HepG2 (cell line): ENCODE results near the gene DLEC1. TPM values are rescaled to one million over a fixed set of nuclear protein-coding genes. Genes with fewer than 3 reads are reported as not detected.

Experiments
- ARNTL ChIP-seq: sonication (generic); formaldehyde crosslinking; IDR thresholded peaks from 2 replicates; pipeline ENCODE4 v1.4.0; 2020; ENCODE audit warnings: mild to moderate bottlenecking, missing genetic modification reagents
- ATF1 ChIP-seq: IDR thresholded peaks from 2 replicates; pipeline ENCODE4 v1.6.1; 2016; ENCODE audit warnings: mild to moderate bottlenecking, control low read depth
- BCL3 ChIP-seq: sonication (generic); formaldehyde crosslinking; IDR thresholded peaks from 2 replicates; pipeline ENCODE4 v1.5.1; 2020; ENCODE audit warnings: mild to moderate bottlenecking, missing genetic modification reagents, moderate library complexity
- CCDC6 ChIP-seq: sonication (generic); formaldehyde crosslinking; IDR thresholded peaks from 2 replicates; pipeline ENCODE4 v1.8.1; 2022; ENCODE audit warnings: mild to moderate bottlenecking, missing genetic modification reagents, moderate library complexity
- FOXK2 ChIP-seq: fragments of 450-650 bp; IDR thresholded peaks from 2 replicates; pipeline ENCODE4 v1.6.1; 2016
- KLF12 ChIP-seq: sonication (generic); formaldehyde crosslinking; IDR thresholded peaks from 2 replicates; pipeline ENCODE4 v1.4.0; 2020; ENCODE audit warnings: missing genetic modification reagents, borderline replicate concordance
- KMT2B ChIP-seq: IDR thresholded peaks from 2 replicates; pipeline ENCODE4 v1.6.1; 2016; ENCODE audit warnings: missing genetic modification reagents, missing compliant biosample characterization
- MEIS2 ChIP-seq: sonication (generic); formaldehyde crosslinking; IDR thresholded peaks from 2 replicates; pipeline ENCODE4 v1.9.0; 2021; ENCODE audit warnings: mild to moderate bottlenecking, missing genetic modification reagents
- PHF21A ChIP-seq: sonication (generic); formaldehyde crosslinking; IDR thresholded peaks from 2 replicates; pipeline ENCODE4 v1.5.0; 2020; ENCODE audit warnings: mild to moderate bottlenecking, missing genetic modification reagents
- RORA ChIP-seq: sonication (generic); formaldehyde crosslinking; IDR thresholded peaks from 2 replicates; pipeline ENCODE4 v1.5.0; 2020; ENCODE audit warnings: mild to moderate bottlenecking, missing genetic modification reagents, moderate library complexity
- SP1 ChIP-seq, 2 experiments: fragments of 450-650 bp in 1 of 2; sonication (generic) in 1 of 2; formaldehyde crosslinking in 1 of 2; IDR thresholded peaks; 2 replicates each; pipeline versions ENCODE4 v1.4.0 to v1.6.1; 2016 to 2020; ENCODE audit warnings: missing genetic modification reagents in 1 of 2
- SP4 ChIP-seq: sonication (generic); formaldehyde crosslinking; IDR thresholded peaks from 2 replicates; pipeline ENCODE4 v1.8.1; 2023; ENCODE audit warnings: mild to moderate bottlenecking, missing genetic modification reagents
- SRSF4 ChIP-seq: fragments of 200-400 bp; formaldehyde crosslinking; IDR thresholded peaks from one replicate; pipeline ENCODE4 v1.6.1; 2018; ENCODE audit warnings: mild to moderate bottlenecking, low read depth, low read length, moderate library complexity; ENCODE audit not compliant: poor library complexity, severe bottlenecking
- TARDBP ChIP-seq: sonication (generic); formaldehyde crosslinking; IDR thresholded peaks from 2 replicates; pipeline ENCODE4 v1.8.0; 2022; ENCODE audit warnings: mild to moderate bottlenecking, missing genetic modification reagents
- TBX3 ChIP-seq: fragments of 450-650 bp; IDR thresholded peaks from 2 replicates; pipeline ENCODE4 v1.6.1; 2017; ENCODE audit warnings: antibody characterized with exemption, mild to moderate bottlenecking, inconsistent platforms, borderline replicate concordance
- ZEB1 ChIP-seq: IDR thresholded peaks from 2 replicates; pipeline ENCODE4 v1.6.1; 2012; ENCODE audit warnings: mild to moderate bottlenecking, low read depth, inconsistent platforms; ENCODE audit not compliant: insufficient replicate concordance
- ZNF160 ChIP-seq: sonication (generic); formaldehyde crosslinking; IDR thresholded peaks from 2 replicates; pipeline ENCODE4 v1.8.0; 2022; ENCODE audit warnings: mild to moderate bottlenecking, inconsistent platforms, missing genetic modification reagents
- ZNF224 ChIP-seq: sonication (generic); formaldehyde crosslinking; IDR thresholded peaks from 2 replicates; pipeline ENCODE4 v1.5.0; 2020; ENCODE audit warnings: mild to moderate bottlenecking, missing genetic modification reagents
- ZNF33B ChIP-seq: sonication (generic); formaldehyde crosslinking; IDR thresholded peaks from 2 replicates; pipeline ENCODE4 v1.5.1; 2020; ENCODE audit warnings: mild to moderate bottlenecking, missing genetic modification reagents
- ZNF343 ChIP-seq: sonication (generic); formaldehyde crosslinking; IDR thresholded peaks from 2 replicates; pipeline ENCODE4 v1.4.0; 2020; ENCODE audit warnings: mild to moderate bottlenecking, missing genetic modification reagents
- ZNF777 ChIP-seq: sonication (generic); formaldehyde crosslinking; IDR thresholded peaks from 2 replicates; pipeline ENCODE4 v1.4.0; 2020; ENCODE audit warnings: missing genetic modification reagents
- polyA plus RNA-seq, 8 experiments: library from polyadenylated mRNA; depleted of rRNA in 3 of 8; stranded (reverse) in 7 of 8; unstranded in 1 of 8; fragments of >200 nt; fragmentation: Illumina TruSeq in 4 of 8; extraction: Trizol in 4 of 8; gene quantifications; 2 replicates each; pipeline versions ENCODE4 v1.2.1 to v1.2.3, GENCODE V29; 2011 to 2016; ENCODE audit warnings: low read depth in 4 of 8, missing spikeins in 1 of 8, mixed read lengths in 1 of 8; ENCODE audit not compliant: insufficient read depth in 1 of 8
- total RNA-seq, 5 experiments: library from RNA; depleted of rRNA; stranded (reverse); fragments of >200 nt; fragmentation: Illumina TruSeq; extraction: Trizol; gene quantifications; 2 replicates each; pipeline ENCODE4 v1.2.3, GENCODE V29; 2016; ENCODE audit warnings: low read depth in 1 of 5
- TF ChIP-seq, protein P1 (sequence below): IDR thresholded peaks from 2 replicates; pipeline ENCODE4 v1.6.1; 2016; ENCODE audit warnings: low read depth
- TF ChIP-seq, protein P2 (sequence below), 2 experiments: sonication (generic) in 1 of 2; formaldehyde crosslinking in 1 of 2; IDR thresholded peaks; 2 replicates each; pipeline versions ENCODE4 v1.5.1 to v1.6.1; 2011 to 2020; ENCODE audit warnings: borderline replicate concordance in 1 of 2, low read depth in 1 of 2, low read length in 1 of 2, mild to moderate bottlenecking in 1 of 2, missing genetic modification reagents in 1 of 2, moderate library complexity in 1 of 2

Gene DLEC1
- total and polyA plus RNA-seq, 2 of the 13 experiments (the other 11 are each of a cell fraction or from before 2014, with no cell fraction given), result 0.09 TPM; not detected in 1

DNA sequence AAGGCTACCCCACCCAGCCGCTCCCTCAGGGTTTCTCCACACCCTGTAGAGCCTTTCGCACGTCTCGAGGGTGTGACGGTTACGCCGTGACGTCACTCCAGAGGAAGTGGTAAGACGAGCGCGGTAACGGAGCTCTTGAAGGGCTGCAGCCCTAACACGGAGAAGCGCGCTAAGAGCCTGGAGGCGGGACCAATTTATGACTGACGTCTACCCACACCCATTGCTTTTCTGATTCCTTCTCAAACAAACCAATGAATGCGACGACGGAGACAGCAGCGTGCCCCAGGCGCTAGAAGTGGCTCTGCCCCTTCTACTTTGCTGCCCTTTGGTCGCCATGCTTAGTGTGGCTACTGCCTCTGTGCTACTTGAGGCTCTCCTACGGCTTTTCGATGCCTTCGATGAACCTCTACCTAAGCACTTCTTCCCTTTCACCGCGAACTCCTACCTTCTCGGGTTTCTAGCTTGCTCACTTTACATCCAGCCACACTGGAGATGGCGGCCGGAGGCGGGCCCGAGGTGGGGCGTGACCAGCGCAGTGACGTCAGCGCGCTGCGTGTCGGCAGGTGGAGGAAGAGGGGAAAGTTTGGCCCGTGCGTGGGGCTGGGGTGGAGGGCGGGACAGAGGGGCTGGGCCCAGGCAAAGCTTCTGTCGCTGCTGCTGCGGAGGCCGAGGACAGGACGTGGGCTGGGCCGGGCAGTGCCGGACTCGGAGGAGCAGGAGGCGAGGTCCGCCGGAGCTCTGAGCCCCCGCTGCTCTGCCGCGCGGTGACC is 126.1 kb downstream of the DLEC1 start, which contains the start of gene OXSR1 (continued):
- 0 out of 2 replicates have a peak, but pooled peaks have one; percentile 13 for TF ChIP-seq ZNF160
- TF ChIP-seq ZNF777, result peak; percentile 36; the same call in 1 of the 2 replicates
- TF ChIP-seq, protein P1, sequence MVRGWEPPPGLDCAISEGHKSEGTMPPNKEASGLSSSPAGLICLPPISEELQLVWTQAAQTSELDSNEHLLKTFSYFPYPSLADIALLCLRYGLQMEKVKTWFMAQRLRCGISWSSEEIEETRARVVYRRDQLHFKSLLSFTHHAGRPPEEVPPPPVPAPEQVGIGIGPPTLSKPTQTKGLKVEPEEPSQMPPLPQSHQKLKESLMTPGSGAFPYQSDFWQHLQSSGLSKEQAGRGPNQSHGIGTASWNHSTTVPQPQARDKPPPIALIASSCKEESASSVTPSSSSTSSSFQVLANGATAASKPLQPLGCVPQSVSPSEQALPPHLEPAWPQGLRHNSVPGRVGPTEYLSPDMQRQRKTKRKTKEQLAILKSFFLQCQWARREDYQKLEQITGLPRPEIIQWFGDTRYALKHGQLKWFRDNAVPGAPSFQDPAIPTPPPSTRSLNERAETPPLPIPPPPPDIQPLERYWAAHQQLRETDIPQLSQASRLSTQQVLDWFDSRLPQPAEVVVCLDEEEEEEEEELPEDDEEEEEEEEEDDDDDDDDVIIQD (CRISPR knock-in tag), result 0 out of 2 replicates have a peak, but pooled peaks have one; percentile 51
- TF ChIP-seq KMT2B, result peak; percentile 71
- TF ChIP-seq PHF21A (CRISPR knock-in tag), result peak; percentile 44; the same call in 1 of the 2 replicates
- TF ChIP-seq ZNF224 (CRISPR knock-in tag), result 0 out of 2 replicates have a peak, but pooled peaks have one; percentile 36
- TF ChIP-seq SRSF4, result no peak
- TF ChIP-seq ZNF343 (CRISPR knock-in tag), result no peak
- no peak for TF ChIP-seq FOXK2
- TF ChIP-seq ZNF33B (CRISPR knock-in tag), result no peak; the same call in 1 of the 2 replicates
- no peak for TF ChIP-seq SP1 (IDR thresholded peaks at IDR 0.05)
- peak; percentile 94 for TF ChIP-seq SP1 (CRISPR knock-in tag; IDR thresholded peaks at IDR 0.05)
- peak; percentile 33; the same call in 1 of the 2 replicates for TF ChIP-seq TBX3
- peak; percentile 97 for TF ChIP-seq KLF12
- peak; percentile 72; the same call in 1 of the 2 replicates for TF ChIP-seq TARDBP (CRISPR knock-in tag)
- TF ChIP-seq, protein P2, sequence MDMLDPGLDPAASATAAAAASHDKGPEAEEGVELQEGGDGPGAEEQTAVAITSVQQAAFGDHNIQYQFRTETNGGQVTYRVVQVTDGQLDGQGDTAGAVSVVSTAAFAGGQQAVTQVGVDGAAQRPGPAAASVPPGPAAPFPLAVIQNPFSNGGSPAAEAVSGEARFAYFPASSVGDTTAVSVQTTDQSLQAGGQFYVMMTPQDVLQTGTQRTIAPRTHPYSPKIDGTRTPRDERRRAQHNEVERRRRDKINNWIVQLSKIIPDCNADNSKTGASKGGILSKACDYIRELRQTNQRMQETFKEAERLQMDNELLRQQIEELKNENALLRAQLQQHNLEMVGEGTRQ (IDR thresholded peaks at IDR 0.05; ENCODE audit: low read depth, low read length), result no peak
- TF ChIP-seq, protein P2 (CRISPR knock-in tag; IDR thresholded peaks at IDR 0.05; ENCODE audit: borderline replicate concordance), result peak; percentile 29; the same call in 1 of the 2 replicates
- TF ChIP-seq RORA (CRISPR knock-in tag), result no peak
- peak; percentile 53; the same call in 1 of the 2 replicates for TF ChIP-seq ARNTL
- TF ChIP-seq ATF1 (CRISPR knock-in tag), result peak; percentile 98
- TF ChIP-seq SP4 (CRISPR knock-in tag), result peak; percentile 97
- peak; percentile 68 for TF ChIP-seq ZEB1
- peak; percentile 95 for TF ChIP-seq CCDC6 (CRISPR knock-in tag)
- 0 out of 2 replicates have a peak, but pooled peaks have one; percentile 15 for TF ChIP-seq BCL3
- peak; percentile 53; the same call in 1 of the 2 replicates for TF ChIP-seq MEIS2 (CRISPR knock-in tag)
